IMR-90 (cell line): ENCODE results near the gene MTRF1L. TPM values are rescaled to one million over a fixed set of nuclear protein-coding genes. Genes with fewer than 3 reads are reported as not detected.

Experiments
- ATAC-seq: fragments of 200-7000 bp; cut with Tn5 transposase; 2 replicates; pipeline ENCODE4 v1.9.1; 2020; ENCODE audit warnings: low read depth, mild to moderate bottlenecking, moderate library complexity
- BruUV-seq: library from RNA; stranded (reverse); fragments of 400-500 nt; replicated peaks from 2 replicates; lab custom pipeline; 2021; lab: Mats Ljungman, UMichigan
- CTCF ChIA-PET: fragments of 300-600 bp; formaldehyde crosslinking; extraction: SDS; loops from one replicate; lab custom pipeline; 2021; ENCODE audit warnings: antibody characterized with exemption; lab: Yijun Ruan, JAX
- POLR2A ChIA-PET: fragments of 300-600 bp; sonication (Branson Sonifier 250); formaldehyde crosslinking; loops from one replicate; lab custom pipeline; 2022; ENCODE audit warnings: antibody characterized with exemption; ENCODE audit not compliant: unreplicated experiment; lab: Charles Lee
- DNase-seq: peaks from one replicate; pipeline ENCODE4 v3.0.0; 2013
- H2AFZ ChIP-seq: replicated peaks from 2 replicates; pipeline ENCODE3; 2013; ENCODE audit warnings: low read length, mild to moderate bottlenecking; ENCODE audit not compliant: poor library complexity
- H2AK5ac ChIP-seq: 2 replicates; pipeline ENCODE4 v1.6.1; 2013; ENCODE audit warnings: low read depth, low read length, inconsistent platforms
- H2AK9ac ChIP-seq: replicated peaks from 2 replicates; pipeline ENCODE3; 2013; ENCODE audit warnings: mild to moderate bottlenecking, low read depth, low read length, moderate library complexity; ENCODE audit not compliant: poor library complexity
- H2BK120ac ChIP-seq: 2 replicates; pipeline ENCODE4 v1.6.1; 2013; ENCODE audit warnings: low read depth, low read length, inconsistent platforms
- H2BK15ac ChIP-seq: 3 replicates; pipeline ENCODE4 v1.6.1; 2013; ENCODE audit warnings: low read depth, low read length, inconsistent platforms
- H2BK20ac ChIP-seq: 2 replicates; pipeline ENCODE4 v1.6.1; 2013; ENCODE audit warnings: low read depth, mild to moderate bottlenecking, inconsistent platforms, low read length, moderate library complexity
- H2BK5ac ChIP-seq: 2 replicates; pipeline ENCODE4 v1.6.1; 2013; ENCODE audit warnings: mild to moderate bottlenecking, low read depth, low read length, inconsistent platforms; ENCODE audit not compliant: poor library complexity, severe bottlenecking
- H3K14ac ChIP-seq: replicated peaks from 2 replicates; pipeline ENCODE4 v1.6.1; 2013; ENCODE audit warnings: low read depth, low read length, inconsistent platforms
- H3K18ac ChIP-seq: 2 replicates; pipeline ENCODE4 v1.6.1; 2013; ENCODE audit warnings: low read depth, low read length, control low read depth
- H3K23ac ChIP-seq: 2 replicates; pipeline ENCODE4 v1.6.1; 2013; ENCODE audit warnings: low read depth, low read length, inconsistent platforms
- H3K27ac ChIP-seq: 2 replicates; pipeline ENCODE4 v1.5.1; 2013; ENCODE audit warnings: mild to moderate bottlenecking, control low read depth, low read length; ENCODE audit not compliant: insufficient read depth
- H3K27me3 ChIP-seq: 2 replicates; pipeline ENCODE4 v1.6.1; 2013; ENCODE audit warnings: low read length; ENCODE audit not compliant: control insufficient read depth, insufficient read depth
- H3K36me3 ChIP-seq: 2 replicates; pipeline ENCODE4 v1.6.1; 2013; ENCODE audit warnings: low read length, mixed read lengths; ENCODE audit not compliant: control insufficient read depth, insufficient read depth
- H3K4ac ChIP-seq: 2 replicates; pipeline ENCODE4 v1.6.1; 2013; ENCODE audit warnings: low read depth, low read length, inconsistent platforms
- H3K4me1 ChIP-seq: 2 replicates; pipeline ENCODE4 v1.6.1; 2013; ENCODE audit warnings: low read length, mixed read lengths; ENCODE audit not compliant: control insufficient read depth, insufficient read depth
- H3K4me2 ChIP-seq: 2 replicates; pipeline ENCODE4 v1.6.1; 2013; ENCODE audit warnings: low read depth, mild to moderate bottlenecking, control low read depth, low read length, moderate library complexity
- H3K4me3 ChIP-seq: 2 replicates; pipeline ENCODE4 v1.5.1; 2013; ENCODE audit warnings: low read depth, mild to moderate bottlenecking, control low read depth, low read length, moderate library complexity; ENCODE audit not compliant: insufficient read depth
- H3K56ac ChIP-seq: 2 replicates; pipeline ENCODE4 v1.6.1; 2013; ENCODE audit warnings: low read length, inconsistent platforms; ENCODE audit not compliant: insufficient read depth; ENCODE audit errors: extremely low read depth
- H3K79me1 ChIP-seq, 2 experiments: 2 replicates each; pipeline ENCODE4 v1.6.1; 2013; ENCODE audit warnings: low read length in 2 of 2, inconsistent platforms in 1 of 2, low read depth in 1 of 2
- H3K9ac ChIP-seq: 2 replicates; pipeline ENCODE4 v1.6.1; 2013; ENCODE audit warnings: low read depth, low read length, control low read depth
- H3K9me1 ChIP-seq: 2 replicates; pipeline ENCODE4 v1.6.1; 2013; ENCODE audit warnings: low read length, inconsistent platforms; ENCODE audit not compliant: insufficient read depth
- H3K9me3 ChIP-seq: 2 replicates; pipeline ENCODE4 v1.6.1; 2013; ENCODE audit warnings: low read length; ENCODE audit not compliant: control insufficient read depth, insufficient read depth
- H4K20me1 ChIP-seq: 2 replicates; pipeline ENCODE4 v1.6.1; 2013; ENCODE audit warnings: low read length, inconsistent platforms; ENCODE audit not compliant: insufficient read depth
- H4K5ac ChIP-seq: 2 replicates; pipeline ENCODE4 v1.6.1; 2013; ENCODE audit warnings: mild to moderate bottlenecking, low read depth, low read length, control low read depth
- H4K8ac ChIP-seq, 2 experiments: 2 replicates each; pipeline ENCODE4 v1.6.1; 2013; ENCODE audit warnings: low read depth in 2 of 2, low read length in 2 of 2, control low read depth in 1 of 2, inconsistent platforms in 1 of 2
- H4K91ac ChIP-seq: 2 replicates; pipeline ENCODE4 v1.6.1; 2013; ENCODE audit warnings: low read depth, low read length, inconsistent platforms; ENCODE audit not compliant: insufficient read depth
- CEBPB ChIP-seq: IDR thresholded peaks from 2 replicates; pipeline ENCODE4 v1.6.1; 2012; ENCODE audit warnings: low read depth, low read length, improper control_type of control experiment
- CTCF ChIP-seq: conservative IDR thresholded peaks from 2 replicates; pipeline ENCODE4 v1.5.1; 2012; ENCODE audit warnings: mild to moderate bottlenecking, low read depth, low read length, improper control_type of control experiment
- FOS ChIP-seq: fragments of 150-350 bp; IDR thresholded peaks from 2 replicates; pipeline ENCODE4 v1.6.1; 2016; ENCODE audit warnings: low read depth, low read length
- MAFK ChIP-seq: IDR thresholded peaks from 2 replicates; pipeline ENCODE4 v1.6.1; 2012; ENCODE audit warnings: low read depth, low read length, improper control_type of control experiment
- MAZ ChIP-seq: IDR thresholded peaks from 2 replicates; pipeline ENCODE4 v1.6.1; 2012; ENCODE audit warnings: low read depth, mild to moderate bottlenecking, low read length, improper control_type of control experiment, moderate library complexity, borderline replicate concordance
- MXI1 ChIP-seq: IDR thresholded peaks from 2 replicates; pipeline ENCODE4 v1.6.1; 2012; ENCODE audit warnings: low read depth, mild to moderate bottlenecking, low read length, moderate library complexity, borderline replicate concordance
- NFE2L2 ChIP-seq: fragments of 150-350 bp; IDR thresholded peaks from 2 replicates; pipeline ENCODE4 v1.6.1; 2016; ENCODE audit warnings: low read depth, mild to moderate bottlenecking, low read length
- RCOR1 ChIP-seq: IDR thresholded peaks from 2 replicates; pipeline ENCODE4 v1.6.1; 2012; ENCODE audit warnings: mild to moderate bottlenecking, low read length, improper control_type of control experiment; ENCODE audit not compliant: insufficient replicate concordance
- SMC3 ChIP-seq: fragments of 150-350 bp; IDR thresholded peaks from 2 replicates; pipeline ENCODE4 v1.6.1; 2016; ENCODE audit warnings: low read depth, mild to moderate bottlenecking, antibody characterized with exemption, low read length, moderate library complexity
- WGBS, 2 experiments: methylation state at CpG; one replicate each; pipeline versions ENCODE4 v1.1.5 to v1.1.7; 2013; ENCODE audit warnings: missing lambda C conversion rate in 2 of 2; ENCODE audit not compliant: insufficient read length in 1 of 2; ENCODE audit errors: extremely low coverage in 2 of 2; 5-methylcytosine and 5-hydroxymethylcytosine counted together
- dilution Hi-C: fragments of 300-500 bp; cut with HindIII; formaldehyde crosslinking; loops from one replicate; pipeline ENCODE4 v1.14.3; 2018; ENCODE audit warnings: low sequenced_read_pairs; ENCODE audit not compliant: unreplicated experiment
- in situ Hi-C: fragments of 300-500 bp; cut with MboI; formaldehyde crosslinking; loops from 3 replicates; pipeline ENCODE4 v1.14.3; 2019; ENCODE audit warnings: low sequenced_read_pairs, inconsistent platforms, mixed read lengths
- intact Hi-C: fragments of 100-400 bp; cut with micrococcal nuclease; formaldehyde crosslinking; loops from 2 replicates; pipeline ENCODE4 v1.10.0; 2022
- polyA plus RNA-seq, 3 experiments: library from polyadenylated mRNA; depleted of rRNA; stranded (reverse); fragments of >200 nt; gene quantifications; 2 replicates each; pipeline ENCODE4 v1.2.3, GENCODE V29; 2012; ENCODE audit warnings: low replicate concordance in 1 of 3
- total RNA-seq: library from RNA; depleted of rRNA; stranded (reverse); fragments of >200 nt; gene quantifications from 2 replicates; pipeline ENCODE4 v1.2.3, GENCODE V29; 2012

Gene MTRF1L
- total and polyA plus RNA-seq, 2 of the 4 experiments (the other 2 are of a cell fraction): 6.9 to 11.1 TPM

- DNase-seq (no peak), ATAC-seq (no peak)
- Histone ChIP-seq H4K20me1 (no peaks in the 10 kb centered on the region), H3K27ac (no peak overlapping the region), H3K56ac (no peak overlapping the region), H3K79me1 (no peaks in the 10 kb centered on the region), H4K91ac (no peak overlapping the region), H3K9ac (no peak overlapping the region), H2AFZ (no peak overlapping the region), H4K5ac (no peak overlapping the region), H3K4me2 (no peak overlapping the region), H3K9me1 (no peaks in the 10 kb centered on the region), H3K14ac (no peak overlapping the region), H2BK5ac (no peak overlapping the region), H2AK5ac (no peak overlapping the region), H2BK15ac (no peak overlapping the region), H2BK120ac (no peak overlapping the region), H3K4ac (no peak overlapping the region), H4K8ac (no peak overlapping the region), H2BK20ac (no peak overlapping the region), H3K9me3 (no peaks in the 10 kb centered on the region), H3K23ac (no peak overlapping the region), H3K27me3 (no peaks in the 10 kb centered on the region), H3K36me3 (0 out of 2 replicates have a peak, but pooled peaks cover 1% of the 10 kb centered on the region), H3K18ac (no peak overlapping the region), H3K4me3 (no peak overlapping the region), H2AK9ac (no peak overlapping the region), H3K4me1 (0 out of 2 replicates have a peak, but pooled peaks cover 2% of the 10 kb centered on the region)
- no TSS peak for BruUV-seq
- CTCF ChIA-PET: interaction anchor here (1.0 kb wide), 1 partner anchor 68 kb away, joined by 3 read pairs; no protein-coding TSS in a partner anchor
- POLR2A ChIA-PET: no interaction called here
- in situ Hi-C loops (loop anchor here (25.0 kb wide), 2 partner anchors 488 to 1138 kb away; no protein-coding TSS in a partner anchor), dilution Hi-C loops (no loop called here), intact Hi-C loops (loop anchor here (1.0 kb wide), 1 partner anchor 160 kb away; no protein-coding TSS in a partner anchor)
- WGBS, 2 experiments: no CpG with 5 or more reads among the region's 1 CpG
- TF ChIP-seq SMC3: no peak
- no peak for TF ChIP-seq MAFK
- TF ChIP-seq RCOR1: no peak
- TF ChIP-seq NFE2L2: no peak
- TF ChIP-seq CTCF: no peak
- TF ChIP-seq CEBPB: no peak
- no peak for TF ChIP-seq MXI1
- no peak for TF ChIP-seq FOS
- no peak for TF ChIP-seq MAZ
These were observed 22.2 kb upstream of the MTRF1L start for GRCh38 chr6:153024709-153025017.
